OCI-LY7 (cell line): ENCODE data around the gene USP8. TPM values are rescaled to one million over a fixed set of nuclear protein-coding genes. Genes with fewer than 3 reads are reported as not detected.
A peak's percentile ranks its signal among the peaks of the same experiment; 100 is the strongest.
"Not testable (repeated sequence)": the region's sequence is repeated elsewhere in the genome, so short reads cannot be mapped to it uniquely, and the experiment has no call there.

Experiments
- BruUV-seq: library from RNA; stranded (reverse); fragments of 400-500 nt; replicated peaks from 2 replicates; lab custom pipeline; 2021; lab: Mats Ljungman, UMichigan
- CTCF ChIA-PET: fragments of 300-600 bp; sonication (Branson Sonifier 250); formaldehyde crosslinking; loops from one replicate; lab custom pipeline; 2022; ENCODE audit warnings: antibody characterized with exemption; ENCODE audit not compliant: unreplicated experiment; lab: Charles Lee
- POLR2A ChIA-PET: fragments of 300-600 bp; sonication (Branson Sonifier 250); formaldehyde crosslinking; loops from one replicate; lab custom pipeline; 2022; ENCODE audit warnings: antibody characterized with exemption; lab: Charles Lee
- DNase-seq: peaks from one replicate; pipeline ENCODE4 v3.0.0-alpha.2; 2015; ENCODE audit warnings: low spot score
- H2AFZ ChIP-seq: fragments of 200-600 bp; sonication (generic), shearing (Covaris generic); 2 replicates; pipeline ENCODE4 v1.6.1; 2014; ENCODE audit warnings: mild to moderate bottlenecking, antibody characterized with exemption, low read length, moderate library complexity
- H3K27ac ChIP-seq: fragments of 200-600 bp; sonication (generic); 2 replicates; pipeline ENCODE4 v1.5.1; 2014; ENCODE audit warnings: mixed run types, low read depth, mild to moderate bottlenecking, moderate library complexity, low read length, inconsistent platforms; ENCODE audit not compliant: poor library complexity, severe bottlenecking
- H3K36me3 ChIP-seq: fragments of 200-600 bp; sonication (generic); 2 replicates; pipeline ENCODE4 v1.6.1; 2014; ENCODE audit warnings: mild to moderate bottlenecking, antibody characterized with exemption, low read length, moderate library complexity, mixed read lengths; ENCODE audit not compliant: insufficient read depth
- H3K4me1 ChIP-seq: fragments of 200-600 bp; sonication (generic); 2 replicates; pipeline ENCODE4 v1.5.1; 2014; ENCODE audit warnings: mild to moderate bottlenecking, low read length; ENCODE audit not compliant: insufficient read depth, poor library complexity, severe bottlenecking
- H3K4me2 ChIP-seq: fragments of 200-600 bp; sonication (generic); 2 replicates; pipeline ENCODE4 v1.6.1; 2014; ENCODE audit warnings: mild to moderate bottlenecking, low read length
- H3K4me3 ChIP-seq: fragments of 200-600 bp; sonication (generic); 2 replicates; pipeline ENCODE4 v1.5.1; 2014; ENCODE audit warnings: mild to moderate bottlenecking, low read depth, low read length; ENCODE audit not compliant: poor library complexity, severe bottlenecking
- H3K79me2 ChIP-seq: fragments of 200-600 bp; sonication (generic); 2 replicates; pipeline ENCODE4 v1.6.1; 2016; ENCODE audit warnings: low read depth, mild to moderate bottlenecking, low read length, moderate library complexity, mixed read lengths; ENCODE audit not compliant: insufficient read depth
- H3K9me2 ChIP-seq: fragments of 200-600 bp; sonication (generic); 2 replicates; pipeline ENCODE4 v1.6.1; 2016; ENCODE audit warnings: mild to moderate bottlenecking, low read length, mixed read lengths; ENCODE audit not compliant: insufficient read depth
- H3K9me3 ChIP-seq: fragments of 200-600 bp; sonication (generic); 2 replicates; pipeline ENCODE4 v1.6.1; 2014; ENCODE audit warnings: mild to moderate bottlenecking, mixed run types, low read length, mixed read lengths
- H4K20me1 ChIP-seq: fragments of 200-600 bp; sonication (generic); 2 replicates; pipeline ENCODE4 v1.6.1; 2014; ENCODE audit warnings: mild to moderate bottlenecking, antibody characterized with exemption, low read length, moderate library complexity, mixed read lengths; ENCODE audit not compliant: insufficient read depth
- EZH2phosphoT487 ChIP-seq: fragments of 200-600 bp; sonication (generic); IDR thresholded peaks from 2 replicates; pipeline ENCODE4 v1.6.1; 2018; ENCODE audit warnings: low read depth, borderline replicate concordance, mild to moderate bottlenecking, mixed run types, antibody characterized with exemption, low read length, moderate library complexity, mixed read lengths
- intact Hi-C: fragments of 100-400 bp; cut with micrococcal nuclease; formaldehyde crosslinking; loops from one replicate; pipeline ENCODE4 v1.10.0; 2022; ENCODE audit not compliant: unreplicated experiment
- total RNA-seq, 2 experiments: library from RNA; depleted of rRNA in 1 of 2; stranded (reverse); fragments of >200 nt in 1 of 2; shearing (Covaris generic) in 1 of 2; gene quantifications; 2 replicates each; pipeline ENCODE4 v1.2.3, GENCODE V29; 2014 to 2022
- TF ChIP-seq, protein P1 (sequence below): fragments of 200-600 bp; sonication (generic); conservative IDR thresholded peaks from 2 replicates; pipeline ENCODE4 v1.5.1; 2014; ENCODE audit warnings: mild to moderate bottlenecking, antibody characterized with exemption, low read length, moderate library complexity, mixed read lengths

Gene USP8
- total RNA-seq, 2 experiments from 2014 or later, result 34.1 to 43.8 TPM

DNA sequence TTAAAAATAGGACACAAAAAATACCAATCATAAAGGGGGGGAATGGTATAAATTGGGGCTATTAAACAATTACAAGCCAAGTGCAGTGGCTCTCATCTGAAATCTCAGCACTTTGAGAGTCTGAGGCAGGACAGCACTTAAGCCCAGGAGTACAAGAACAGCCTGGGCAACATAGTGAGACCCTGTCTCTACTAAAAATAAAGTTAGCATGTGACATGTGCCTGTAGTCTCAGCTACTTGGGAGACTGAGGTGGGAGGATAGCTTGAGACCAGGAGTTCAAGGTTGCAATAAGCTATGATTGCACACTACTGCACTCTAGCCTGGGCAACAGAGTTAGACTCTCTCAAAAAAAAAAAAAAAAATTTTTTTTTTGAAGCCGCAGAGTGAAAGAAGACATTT, 45.4 kb upstream of the USP8 start:
- POLR2A ChIA-PET, result interaction anchor here (0.7 kb wide), 1 partner anchor 510 kb away, joined by 5 read pairs; no protein-coding TSS in a partner anchor
- Histone ChIP-seq H4K20me1 (no peaks in the 10 kb centered on the region), H2AFZ (peak overlapping the region; percentile 73; the same call in 1 of the 2 replicates), H3K4me1 (peaks cover 15% of the 10 kb centered on the region), H3K36me3 (no peaks in the 10 kb centered on the region), H3K4me2 (no peak overlapping the region), H3K9me2 (no peaks in the 10 kb centered on the region), H3K4me3 (no peak overlapping the region), H3K27ac (no peak overlapping the region), H3K79me2 (no peaks in the 10 kb centered on the region), H3K9me3 (no peaks in the 10 kb centered on the region)
- CTCF ChIA-PET, result no interaction called here
- no peak for TF ChIP-seq EZH2phosphoT487
- TF ChIP-seq, protein P1, sequence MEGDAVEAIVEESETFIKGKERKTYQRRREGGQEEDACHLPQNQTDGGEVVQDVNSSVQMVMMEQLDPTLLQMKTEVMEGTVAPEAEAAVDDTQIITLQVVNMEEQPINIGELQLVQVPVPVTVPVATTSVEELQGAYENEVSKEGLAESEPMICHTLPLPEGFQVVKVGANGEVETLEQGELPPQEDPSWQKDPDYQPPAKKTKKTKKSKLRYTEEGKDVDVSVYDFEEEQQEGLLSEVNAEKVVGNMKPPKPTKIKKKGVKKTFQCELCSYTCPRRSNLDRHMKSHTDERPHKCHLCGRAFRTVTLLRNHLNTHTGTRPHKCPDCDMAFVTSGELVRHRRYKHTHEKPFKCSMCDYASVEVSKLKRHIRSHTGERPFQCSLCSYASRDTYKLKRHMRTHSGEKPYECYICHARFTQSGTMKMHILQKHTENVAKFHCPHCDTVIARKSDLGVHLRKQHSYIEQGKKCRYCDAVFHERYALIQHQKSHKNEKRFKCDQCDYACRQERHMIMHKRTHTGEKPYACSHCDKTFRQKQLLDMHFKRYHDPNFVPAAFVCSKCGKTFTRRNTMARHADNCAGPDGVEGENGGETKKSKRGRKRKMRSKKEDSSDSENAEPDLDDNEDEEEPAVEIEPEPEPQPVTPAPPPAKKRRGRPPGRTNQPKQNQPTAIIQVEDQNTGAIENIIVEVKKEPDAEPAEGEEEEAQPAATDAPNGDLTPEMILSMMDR, result no peak
- BruUV-seq, result no TSS peak
- intact Hi-C loops, result no loop called here
- no peak for DNase-seq

DNA sequence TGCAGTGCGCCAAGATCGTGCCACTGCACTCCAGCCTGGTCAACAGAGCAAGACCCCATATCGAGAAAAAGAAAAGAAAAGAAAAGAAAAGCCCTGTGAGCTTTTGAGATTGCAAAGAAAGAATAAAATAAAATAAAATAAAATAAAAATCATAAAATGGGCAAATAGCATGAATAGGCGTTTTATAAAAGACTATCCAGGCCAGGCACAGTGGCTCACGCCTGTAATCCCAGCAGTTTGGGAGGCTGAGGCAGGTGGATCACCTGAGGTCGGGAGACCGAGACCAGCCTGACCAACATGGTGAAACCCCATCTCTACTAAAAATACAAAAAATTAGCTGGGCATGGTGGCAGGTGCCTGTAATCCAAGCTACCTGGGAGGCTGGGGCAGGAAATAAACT, 44.8 kb upstream of the USP8 start:
- intact Hi-C loops, H4K20me1 ChIP-seq, H3K4me3 ChIP-seq, POLR2A ChIA-PET, CTCF ChIA-PET, DNase-seq, H3K36me3 ChIP-seq, H2AFZ ChIP-seq, H3K9me2 ChIP-seq, BruUV-seq, H3K9me3 ChIP-seq, H3K27ac ChIP-seq, H3K4me2 ChIP-seq, H3K79me2 ChIP-seq: not testable (repeated sequence)
- peaks cover 15% of the 10 kb centered on the region for H3K4me1 ChIP-seq

DNA sequence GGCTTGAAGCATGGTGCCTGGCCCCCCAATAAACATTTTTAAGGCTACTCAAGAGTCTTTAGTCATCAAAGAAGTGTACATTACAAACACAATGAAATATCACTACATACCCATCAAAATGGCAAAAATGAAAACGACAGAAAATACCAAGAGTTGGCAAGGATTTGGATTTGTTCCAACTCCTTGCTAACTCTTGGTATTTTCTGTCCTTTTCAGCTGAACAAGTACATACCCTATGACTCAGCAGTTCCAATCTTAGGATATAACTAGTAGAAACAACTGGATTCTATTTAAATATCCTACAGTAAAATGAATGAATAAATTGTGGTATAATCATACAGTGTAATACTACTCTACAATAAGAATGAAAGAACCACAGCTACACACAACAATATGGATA, 44.1 kb upstream of the USP8 start:
- Histone ChIP-seq H3K9me2 (no peaks in the 10 kb centered on the region), H3K4me1 (peaks cover 15% of the 10 kb centered on the region), H3K4me3 (no peak overlapping the region), H2AFZ (no peak overlapping the region), H3K36me3 (no peaks in the 10 kb centered on the region), H3K79me2 (no peaks in the 10 kb centered on the region), H4K20me1 (no peaks in the 10 kb centered on the region), H3K9me3 (no peaks in the 10 kb centered on the region), H3K4me2 (no peak overlapping the region), H3K27ac (no peak overlapping the region)
- ChIA-PET CTCF (no interaction called here), POLR2A (no interaction called here)
- intact Hi-C loops, result no loop called here
- BruUV-seq, result no TSS peak
- DNase-seq, result no peak
- TF ChIP-seq EZH2phosphoT487, result no peak
- TF ChIP-seq, protein P1, result no peak
